C4-2B (cell line): ENCODE data around the gene LMAN1L.

Source experiments
- CTCF ChIP-seq: fragments of 450-650 bp; conservative IDR thresholded peaks from 2 replicates; pipeline ENCODE4 v1.5.1; 2017; ENCODE audit warnings: mild to moderate bottlenecking
- ZFX ChIP-seq: fragments of 450-650 bp; IDR thresholded peaks from 2 replicates; pipeline ENCODE4 v1.6.1; 2017

- TF ChIP-seq CTCF (no peak), ZFX (no peak)
Measured at GRCh38 chr15:74831813-74832495, 19.3 kb downstream of the LMAN1L start.
